WERI-Rb-1 (cell line): ENCODE data around the gene COL20A1.

Source experiments
- DNase-seq: peaks from one replicate; pipeline ENCODE4 v3.0.0-alpha.2; 2020
- H3K27ac ChIP-seq: fragments of 250-450 bp; sonication (Bioruptor Pico); 2 replicates; pipeline ENCODE4 v1.5.1; 2020; ENCODE audit warnings: mild to moderate bottlenecking, moderate library complexity
- H3K27me3 ChIP-seq: fragments of 250-450 bp; sonication (Bioruptor Pico); 2 replicates; pipeline ENCODE4 v1.5.1; 2021; ENCODE audit warnings: mild to moderate bottlenecking, low read depth, moderate library complexity; ENCODE audit not compliant: insufficient read depth, severe bottlenecking
- H3K36me3 ChIP-seq: fragments of 250-450 bp; sonication (Bioruptor Pico); 2 replicates; pipeline ENCODE4 v1.5.1; 2020; ENCODE audit warnings: mild to moderate bottlenecking, moderate library complexity
- H3K4me3 ChIP-seq: 2 replicates; pipeline ENCODE4 v1.5.1; 2011; ENCODE audit warnings: low read depth, mild to moderate bottlenecking, control low read depth, low read length
- H3K9me3 ChIP-seq: fragments of 250-450 bp; sonication (Bioruptor Pico); 2 replicates; pipeline ENCODE4 v1.5.1; 2021; ENCODE audit warnings: mild to moderate bottlenecking, moderate library complexity; ENCODE audit not compliant: severe bottlenecking
- TF ChIP-seq, protein P1 (sequence below): IDR thresholded peaks from 2 replicates; pipeline ENCODE4 v1.5.1; 2011; ENCODE audit warnings: low read depth, mild to moderate bottlenecking, control low read depth, inconsistent platforms, low read length

COL20A1 gene

DNA sequence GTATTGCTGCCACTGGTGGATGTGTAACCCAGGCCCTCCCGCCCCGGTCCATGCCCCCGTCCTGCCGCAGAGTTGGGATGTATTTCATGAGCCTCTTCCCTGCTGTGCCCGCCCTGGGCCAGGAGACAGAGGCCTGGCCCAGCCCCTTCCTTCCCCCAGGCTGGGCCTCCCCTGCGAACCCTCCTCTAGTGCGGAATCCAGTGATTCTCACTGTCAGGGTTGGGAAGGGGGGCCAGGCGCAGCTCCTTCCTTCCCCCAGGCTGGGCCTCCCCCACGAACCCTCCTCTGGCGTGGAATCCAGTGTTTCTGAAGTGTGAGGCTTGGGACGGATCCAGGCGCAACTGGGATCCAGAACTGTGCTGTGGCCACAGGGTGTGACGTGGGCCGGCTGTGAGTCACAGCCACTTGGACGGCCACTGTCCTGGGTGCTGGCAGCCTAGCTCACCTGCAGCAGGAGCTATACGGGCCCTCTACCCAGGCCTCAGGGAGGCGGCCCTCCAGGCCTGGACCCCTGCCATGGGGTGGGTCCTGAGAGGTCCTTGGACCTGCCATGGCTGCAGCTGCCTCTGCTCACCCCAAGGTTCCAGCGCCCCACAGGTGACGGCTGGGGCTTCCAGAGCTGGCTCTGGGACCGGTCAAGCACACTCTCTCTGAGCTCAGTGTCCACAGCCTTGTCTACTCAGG lies 28.3 kb downstream of the COL20A1 start:
- no peak overlapping the region for H3K4me3 ChIP-seq
- no peak for DNase-seq
- no peak overlapping the region for H3K27ac ChIP-seq
- no peaks in the 10 kb centered on the region for H3K27me3 ChIP-seq
- H3K36me3 ChIP-seq: no peaks in the 10 kb centered on the region
- TF ChIP-seq, protein P1, sequence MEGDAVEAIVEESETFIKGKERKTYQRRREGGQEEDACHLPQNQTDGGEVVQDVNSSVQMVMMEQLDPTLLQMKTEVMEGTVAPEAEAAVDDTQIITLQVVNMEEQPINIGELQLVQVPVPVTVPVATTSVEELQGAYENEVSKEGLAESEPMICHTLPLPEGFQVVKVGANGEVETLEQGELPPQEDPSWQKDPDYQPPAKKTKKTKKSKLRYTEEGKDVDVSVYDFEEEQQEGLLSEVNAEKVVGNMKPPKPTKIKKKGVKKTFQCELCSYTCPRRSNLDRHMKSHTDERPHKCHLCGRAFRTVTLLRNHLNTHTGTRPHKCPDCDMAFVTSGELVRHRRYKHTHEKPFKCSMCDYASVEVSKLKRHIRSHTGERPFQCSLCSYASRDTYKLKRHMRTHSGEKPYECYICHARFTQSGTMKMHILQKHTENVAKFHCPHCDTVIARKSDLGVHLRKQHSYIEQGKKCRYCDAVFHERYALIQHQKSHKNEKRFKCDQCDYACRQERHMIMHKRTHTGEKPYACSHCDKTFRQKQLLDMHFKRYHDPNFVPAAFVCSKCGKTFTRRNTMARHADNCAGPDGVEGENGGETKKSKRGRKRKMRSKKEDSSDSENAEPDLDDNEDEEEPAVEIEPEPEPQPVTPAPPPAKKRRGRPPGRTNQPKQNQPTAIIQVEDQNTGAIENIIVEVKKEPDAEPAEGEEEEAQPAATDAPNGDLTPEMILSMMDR: no peak
- no peaks in the 10 kb centered on the region for H3K9me3 ChIP-seq

- Histone ChIP-seq H3K36me3 (no peaks in the 10 kb centered on the region), H3K9me3 (no peaks in the 10 kb centered on the region), H3K27ac (no peak overlapping the region), H3K4me3 (no peak overlapping the region), H3K27me3 (no peaks in the 10 kb centered on the region)
- TF ChIP-seq, protein P1: no peak
- no peak for DNase-seq
Observed at GRCh38 chr20:63322146-63322932, 29.4 kb downstream of the COL20A1 start.

GRCh38 chr20:63322933-63323273 lies 29.9 kb downstream of the COL20A1 start:
- TF ChIP-seq, protein P1: no peak
- Histone ChIP-seq H3K27ac (no peak overlapping the region), H3K9me3 (no peaks in the 10 kb centered on the region), H3K27me3 (no peaks in the 10 kb centered on the region), H3K36me3 (no peaks in the 10 kb centered on the region), H3K4me3 (no peak overlapping the region)
- no peak for DNase-seq

DNA sequence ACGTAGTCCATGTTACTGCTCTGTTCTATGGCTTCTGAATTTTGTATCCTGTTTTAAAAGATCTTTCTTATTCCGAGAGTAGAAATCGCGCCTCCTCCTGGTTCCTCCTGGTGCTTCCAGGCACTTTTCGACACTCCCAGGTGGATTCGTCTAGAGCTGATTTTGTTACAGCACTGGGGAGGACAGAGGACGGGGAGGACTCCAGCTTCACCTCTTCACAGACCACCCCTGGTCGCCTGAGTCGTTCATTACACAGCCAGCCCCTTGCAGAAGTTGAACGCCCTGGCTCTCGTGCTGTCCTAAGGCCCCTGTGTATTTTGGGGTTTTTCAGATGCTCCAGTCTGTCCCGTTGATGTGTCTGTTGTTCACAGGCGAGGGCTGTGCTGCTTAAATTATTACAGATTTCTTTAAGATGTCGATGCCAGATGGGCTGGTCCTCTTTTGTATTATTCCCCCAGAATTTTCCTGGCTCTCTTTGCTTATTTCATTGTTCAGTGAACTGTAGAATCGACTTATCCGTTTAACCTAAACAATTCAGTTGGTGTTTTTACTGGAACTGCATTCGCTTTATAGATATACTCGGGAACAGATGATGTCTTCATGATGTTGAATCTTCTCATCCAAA lies 30.5 kb downstream of the COL20A1 start:
- DNase-seq: no peak
- no peaks in the 10 kb centered on the region for H3K27me3 ChIP-seq
- no peaks in the 10 kb centered on the region for H3K36me3 ChIP-seq
- H3K4me3 ChIP-seq: no peak overlapping the region
- TF ChIP-seq, protein P1: no peak
- H3K9me3 ChIP-seq: no peaks in the 10 kb centered on the region
- no peak overlapping the region for H3K27ac ChIP-seq

DNA sequence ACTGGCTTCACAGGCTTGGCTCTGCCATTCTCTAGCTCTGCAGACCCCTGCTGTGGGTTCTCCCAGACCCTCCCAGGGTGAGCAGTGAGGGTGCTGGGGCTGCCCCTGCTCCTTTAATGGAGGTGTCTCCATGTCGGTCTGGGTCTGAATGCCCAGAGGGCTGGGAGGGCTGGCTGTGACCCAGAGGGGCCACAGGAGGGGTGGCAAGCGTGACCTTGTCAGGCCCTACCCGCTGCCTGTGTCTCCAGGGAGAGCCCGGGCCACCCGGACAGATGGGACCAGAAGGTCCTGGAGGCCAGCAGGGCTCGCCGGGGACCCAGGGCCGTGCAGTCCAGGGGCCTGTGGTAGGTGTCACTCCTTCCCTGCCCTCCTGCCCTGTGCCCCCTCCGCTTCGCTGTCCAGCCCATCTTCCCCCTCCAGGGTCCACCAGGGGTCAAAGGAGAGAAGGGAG lies 32.1 kb downstream of the COL20A1 start:
- H3K27me3 ChIP-seq: no peaks in the 10 kb centered on the region
- H3K4me3 ChIP-seq: no peak overlapping the region
- TF ChIP-seq, protein P1: no peak
- H3K27ac ChIP-seq: no peak overlapping the region
- H3K36me3 ChIP-seq: no peaks in the 10 kb centered on the region
- no peaks in the 10 kb centered on the region for H3K9me3 ChIP-seq
- no peak for DNase-seq
